HG02798 (cell line): Measurements from ENCODE around the gene ITM2B.
"Not testable (repeated sequence)": the region's sequence is repeated elsewhere in the genome, so short reads cannot be mapped to it uniquely, and the experiment has no call there.

Experiments
- ATAC-seq: cut with Tn5 transposase; IDR thresholded peaks from one replicate; pipeline ENCODE4 v1.9.1; 2021; ENCODE audit warnings: mild to moderate bottlenecking; ENCODE audit not compliant: unreplicated experiment, poor library complexity

Gene ITM2B

GRCh38 chr13:48233046-48233888 lies at the start of gene ITM2B:
Gene ITM2B, plus strand, starts transcription at chr13:48233206. Its CDS starts 155 bp downstream, at chr13:48233361.
- ATAC-seq: peak; percentile 70

- ATAC-seq: peak; percentile 62
Measured at GRCh38 chr13:48184260-48184659, 48.7 kb upstream of the ITM2B start.

- no peak for ATAC-seq
Measured at GRCh38 chr13:48185018-48185417, 48.0 kb upstream of the ITM2B start.

GRCh38 chr13:48186722-48187121 lies 46.3 kb upstream of the ITM2B start:
- no peak for ATAC-seq

GRCh38 chr13:48188131-48188530 lies 44.9 kb upstream of the ITM2B start:
- no peak for ATAC-seq

DNA sequence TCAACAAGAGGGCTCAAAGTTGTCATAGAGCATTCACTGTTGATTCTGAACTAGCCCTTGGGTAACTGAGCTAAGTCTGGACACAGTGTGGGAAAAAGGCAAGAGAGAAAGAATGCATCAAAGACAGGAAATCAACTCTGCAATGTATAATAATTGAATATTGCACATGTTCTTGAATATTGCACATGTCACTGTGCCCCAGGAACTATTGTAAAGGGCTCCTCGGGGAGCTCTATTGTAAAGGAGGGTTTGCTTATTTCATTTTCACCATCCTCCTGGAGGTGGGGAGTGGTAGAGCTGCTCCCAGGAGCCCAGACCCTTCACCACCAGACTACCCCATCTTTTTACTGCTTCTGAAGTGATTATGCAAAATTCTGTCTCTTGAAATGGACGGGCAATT lies 44.4 kb upstream of the ITM2B start:
- no peak for ATAC-seq

- no peak for ATAC-seq
Measured at GRCh38 chr13:48189171-48189570, 43.8 kb upstream of the ITM2B start.

DNA sequence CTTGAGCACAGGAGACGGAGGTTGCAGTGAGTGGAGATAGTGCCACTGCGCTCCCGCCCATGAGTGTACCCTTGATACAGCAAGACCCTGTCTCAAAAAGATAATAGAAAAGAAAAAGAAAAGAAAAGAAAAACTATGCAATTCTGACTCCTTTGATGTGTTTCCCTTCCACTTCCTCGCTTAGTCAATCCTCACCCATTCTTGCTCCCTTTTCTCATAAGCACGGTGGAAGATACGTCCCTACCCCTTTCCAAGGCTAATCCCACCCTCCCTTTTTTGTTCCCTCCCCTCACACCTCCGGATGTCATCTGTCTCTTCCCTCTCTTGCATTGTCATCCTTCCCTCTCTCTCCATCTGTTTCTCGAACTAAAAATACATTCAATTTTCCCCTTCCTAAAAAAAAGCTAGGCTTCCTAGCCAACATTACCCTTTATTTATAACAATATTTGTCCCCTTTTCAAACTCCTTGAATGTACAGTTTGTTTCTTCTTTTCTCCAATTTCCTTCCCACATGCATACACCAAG lies 40.5 kb upstream of the ITM2B start:
- no peak for ATAC-seq

- ATAC-seq: peak; percentile 85
Measured at GRCh38 chr13:48194379-48194754, 38.6 kb upstream of the ITM2B start.

DNA sequence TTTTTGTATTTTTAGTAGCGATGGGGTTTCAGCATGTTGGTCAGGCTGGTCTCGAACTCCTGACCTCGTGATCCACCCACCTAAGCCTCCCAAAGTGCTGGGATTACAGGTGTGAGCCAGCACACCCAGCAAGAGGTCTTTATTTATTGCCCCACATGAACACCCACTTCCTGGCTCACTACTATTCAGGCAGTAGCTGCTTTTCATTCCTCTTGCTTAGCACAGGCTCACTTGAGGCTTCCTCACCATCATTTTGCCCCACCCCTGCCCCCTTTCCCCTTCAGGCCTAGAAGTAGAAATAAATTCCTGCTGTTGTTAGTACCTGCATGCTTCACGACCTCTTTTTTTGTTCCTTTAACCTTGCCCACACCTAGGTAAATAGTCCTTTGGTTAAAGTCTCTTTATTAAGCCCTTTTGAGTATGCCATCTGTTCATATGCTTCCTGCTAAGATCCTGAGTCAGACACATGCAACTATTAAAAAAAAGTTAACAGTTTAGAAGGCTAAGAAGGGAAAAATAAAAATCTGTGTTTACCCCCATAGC lies 33.5 kb upstream of the ITM2B start:
- ATAC-seq: no peak

GRCh38 chr13:48201044-48201443 lies 32.0 kb upstream of the ITM2B start:
- ATAC-seq: no peak

DNA sequence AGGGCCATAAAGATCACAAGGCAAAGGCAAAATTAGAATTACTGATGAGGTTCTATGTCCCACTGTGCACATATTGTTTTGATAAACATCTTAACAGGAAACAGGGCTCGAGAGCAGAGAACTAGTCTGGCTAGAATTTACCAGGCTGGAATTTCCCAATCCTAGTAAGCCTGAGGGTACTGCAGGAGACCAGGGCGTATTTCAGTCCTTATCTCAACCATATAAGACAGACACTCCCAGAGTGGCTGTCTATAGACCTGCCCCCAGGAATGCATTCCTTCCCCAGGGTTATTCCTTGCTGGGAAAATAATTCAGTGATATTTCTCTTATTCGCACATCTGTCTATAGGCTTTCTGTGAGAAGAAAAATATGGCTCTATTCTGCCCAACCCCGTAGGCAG lies 25.8 kb upstream of the ITM2B start:
- ATAC-seq: not testable (repeated sequence)

- ATAC-seq: no peak
Measured at GRCh38 chr13:48210178-48210577, 22.8 kb upstream of the ITM2B start.

DNA sequence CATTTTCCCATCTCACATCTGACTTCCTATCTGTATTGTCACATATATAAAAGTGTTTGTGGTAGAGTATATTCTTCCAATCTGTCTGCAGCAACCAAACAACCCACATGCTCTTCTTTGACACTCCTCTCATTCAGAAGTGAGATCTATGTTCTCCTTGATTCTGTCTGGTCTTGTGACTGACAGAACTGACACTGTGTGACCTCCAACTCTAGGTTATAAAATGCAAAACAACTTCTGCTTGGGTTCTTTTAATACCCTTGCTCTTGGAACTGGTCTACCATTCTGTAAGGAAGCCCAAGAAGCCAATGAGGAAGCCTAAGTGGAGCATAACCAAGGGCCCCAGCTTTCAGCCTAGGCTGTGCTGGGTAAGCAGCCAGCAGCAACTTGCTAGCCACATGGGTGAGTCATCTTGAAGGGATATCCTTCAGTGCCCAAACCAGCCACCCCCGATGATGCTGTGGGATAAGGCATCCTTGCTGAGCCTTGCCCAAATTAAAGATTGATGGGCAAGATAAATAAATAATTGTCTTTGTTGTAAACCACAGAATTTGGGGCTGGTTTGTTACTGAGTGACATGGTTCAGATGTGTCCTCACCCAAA lies 18.4 kb upstream of the ITM2B start:
- no peak for ATAC-seq

- ATAC-seq: not testable (repeated sequence)
Measured at GRCh38 chr13:48215511-48216203, 17.3 kb upstream of the ITM2B start.

GRCh38 chr13:48216204-48216711 lies 16.7 kb upstream of the ITM2B start:
- ATAC-seq: no peak

GRCh38 chr13:48220592-48220980 lies 12.4 kb upstream of the ITM2B start:
- no peak for ATAC-seq

DNA sequence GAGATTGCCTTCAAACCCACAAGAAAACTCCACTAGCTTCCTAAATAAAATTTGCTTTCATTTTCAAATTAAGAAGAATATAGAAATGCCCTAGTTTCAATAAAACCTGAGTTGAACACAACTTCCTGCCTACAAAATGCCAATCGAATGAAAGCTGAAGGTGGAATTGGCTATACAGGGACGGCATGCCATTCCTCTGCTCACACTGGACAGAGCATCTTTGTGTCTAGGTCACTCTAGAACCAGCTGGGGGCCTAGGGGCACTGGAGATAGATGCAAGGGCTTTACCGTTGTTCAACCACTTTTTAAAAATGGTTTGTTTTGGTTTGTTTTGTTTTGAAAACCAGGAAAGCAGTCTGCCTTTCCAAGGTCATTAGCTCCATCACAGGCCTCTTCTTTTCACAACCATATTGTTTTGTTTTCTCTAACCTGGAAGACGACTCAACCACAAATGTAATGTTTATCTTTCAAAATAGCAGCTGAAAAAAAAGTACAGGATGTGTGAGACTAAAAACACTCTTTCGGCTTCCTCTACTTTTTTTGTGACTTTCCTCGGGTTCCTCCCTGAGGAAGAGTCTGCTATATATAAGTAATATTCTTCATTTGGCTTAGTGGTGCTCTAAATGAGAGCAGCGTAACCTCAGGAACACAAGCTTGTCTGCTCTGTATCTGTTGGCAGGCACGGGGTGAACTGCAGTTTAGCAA lies 11.9 kb upstream of the ITM2B start:
- ATAC-seq: no peak

- ATAC-seq: no peak
Measured at GRCh38 chr13:48221686-48222187, 11.3 kb upstream of the ITM2B start.
